Endothelial cell (in vitro differentiated cells): ENCODE data around the gene MYLK2. TPM values are rescaled to one million over a fixed set of nuclear protein-coding genes. Genes with fewer than 3 reads are reported as not detected.

Experiments used
- DNase-seq: peaks from one replicate; pipeline ENCODE4 v3.0.0; 2021; ENCODE audit warnings: low spot score
- H3K27ac Mint-ChIP-seq: one replicate; pipeline ENCODE4 v1.8.0; 2021; ENCODE audit warnings: mixed read lengths, inconsistent platforms; ENCODE audit not compliant: unreplicated experiment
- H3K27me3 Mint-ChIP-seq: one replicate; pipeline ENCODE4 v1.8.0; 2021; ENCODE audit warnings: mild to moderate bottlenecking, moderate library complexity, mixed read lengths, inconsistent platforms; ENCODE audit not compliant: unreplicated experiment
- H3K36me3 Mint-ChIP-seq: one replicate; pipeline ENCODE4 v1.8.0; 2021; ENCODE audit warnings: mild to moderate bottlenecking, low read depth, mixed read lengths, inconsistent platforms; ENCODE audit not compliant: unreplicated experiment
- H3K4me1 Mint-ChIP-seq: one replicate; pipeline ENCODE4 v1.8.0; 2021; ENCODE audit warnings: mild to moderate bottlenecking, mixed read lengths, inconsistent platforms; ENCODE audit not compliant: unreplicated experiment
- H3K4me3 Mint-ChIP-seq: one replicate; pipeline ENCODE4 v1.8.0; 2021; ENCODE audit warnings: mild to moderate bottlenecking, mixed read lengths, inconsistent platforms; ENCODE audit not compliant: unreplicated experiment
- H3K9me3 Mint-ChIP-seq: one replicate; pipeline ENCODE4 v1.8.0; 2021; ENCODE audit warnings: mixed read lengths, inconsistent platforms; ENCODE audit not compliant: unreplicated experiment
- CTCF ChIP-seq: fragments of 200-600 bp; sonication (generic); IDR thresholded peaks from one replicate; pipeline ENCODE4 v1.5.0; 2021; ENCODE audit warnings: antibody characterized with exemption; ENCODE audit not compliant: unreplicated experiment
- total RNA-seq: library from RNA; stranded (reverse); fragmentation: NEBNext Ultra II Directional; extraction: Animal tissue kit (Norgen Biotek cat#: 25700); gene quantifications from one replicate; pipeline ENCODE4 v1.2.1, GENCODE V29; 2021; ENCODE audit not compliant: unreplicated experiment

Gene MYLK2
- total RNA-seq, 1 donor from 2014 or later: 1.7 TPM

- peak within 1 kb of the TSS; percentile 65 for H3K27ac Mint-ChIP-seq
- no peak for TF ChIP-seq CTCF
- H3K27me3 Mint-ChIP-seq: peaks cover 21% of the 10 kb centered on the region
- peak; percentile 52 for DNase-seq
- peaks cover 7% of the 10 kb centered on the region for H3K4me1 Mint-ChIP-seq
- H3K4me3 Mint-ChIP-seq: peak within 1 kb of the TSS; percentile 96
- no peaks in the 10 kb centered on the region for H3K9me3 Mint-ChIP-seq
- H3K36me3 Mint-ChIP-seq: peaks cover 3% of the 10 kb centered on the region
Observed at GRCh38 chr20:31869942-31870725, 51.0 kb downstream of the MYLK2 start, which contains the start of the genes DUSP15 and TTLL9. TSS of gene DUSP15 (minus strand) at chr20:31870527. CDS start at chr20:31870337, 190 bp downstream. TSS of gene TTLL9 (plus strand) at chr20:31870634. CDS start at chr20:31871127, 493 bp downstream.

GRCh38 chr20:31870726-31871617 lies 51.8 kb downstream of the MYLK2 start:
- no peak overlapping the region for H3K27ac Mint-ChIP-seq
- peak overlapping the region; percentile 93 for H3K4me3 Mint-ChIP-seq
- no peak for DNase-seq
- peaks cover 20% of the 10 kb centered on the region for H3K27me3 Mint-ChIP-seq
- H3K36me3 Mint-ChIP-seq: peaks cover 3% of the 10 kb centered on the region
- no peak for TF ChIP-seq CTCF
- peaks cover 12% of the 10 kb centered on the region for H3K4me1 Mint-ChIP-seq
- no peaks in the 10 kb centered on the region for H3K9me3 Mint-ChIP-seq

DNA sequence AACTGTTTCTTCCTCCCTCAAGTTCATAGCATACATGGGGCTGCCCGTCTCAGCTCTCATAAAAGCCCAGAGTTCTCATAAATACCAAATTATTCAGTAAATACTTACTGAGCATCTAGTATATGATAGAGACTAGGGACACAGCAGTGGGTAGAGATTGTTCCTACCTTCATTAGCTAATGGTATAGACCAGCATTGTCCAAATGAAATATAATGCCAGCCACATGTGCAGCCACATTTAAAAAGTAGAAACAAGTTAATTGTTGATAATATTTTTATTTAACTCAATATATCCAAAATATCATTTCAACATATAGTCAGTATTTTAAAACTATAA lies 52.4 kb downstream of the MYLK2 start:
- DNase-seq: no peak
- Mint-ChIP-seq H3K27me3 (peaks cover 20% of the 10 kb centered on the region), H3K36me3 (peaks cover 3% of the 10 kb centered on the region), H3K9me3 (no peaks in the 10 kb centered on the region), H3K4me1 (peaks cover 12% of the 10 kb centered on the region), H3K4me3 (no peak overlapping the region), H3K27ac (no peak overlapping the region)
- TF ChIP-seq CTCF: no peak

DNA sequence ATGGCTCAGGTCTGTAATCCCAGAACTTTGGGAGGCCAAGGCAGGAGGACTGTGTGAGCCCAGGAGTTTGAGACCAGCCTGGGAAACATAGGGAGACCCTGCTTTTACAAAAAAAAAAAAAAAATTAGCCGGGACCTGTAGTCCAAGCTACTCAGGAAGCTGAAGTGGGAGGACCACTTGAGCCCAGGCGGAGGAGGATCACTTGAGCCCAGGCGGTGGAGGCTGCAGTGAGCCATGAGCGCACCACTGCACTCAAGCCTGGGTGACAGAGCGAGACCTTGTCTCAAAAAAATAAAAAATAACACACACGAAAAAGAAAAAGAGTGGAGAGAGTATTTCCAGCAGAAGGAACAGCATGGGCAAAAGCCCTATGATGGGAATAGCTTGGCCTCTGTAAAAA lies 53.2 kb downstream of the MYLK2 start:
- H3K36me3 Mint-ChIP-seq: peaks cover 3% of the 10 kb centered on the region
- peaks cover 20% of the 10 kb centered on the region for H3K27me3 Mint-ChIP-seq
- peaks cover 12% of the 10 kb centered on the region for H3K4me1 Mint-ChIP-seq
- H3K9me3 Mint-ChIP-seq: no peaks in the 10 kb centered on the region
- DNase-seq: no peak
- H3K27ac Mint-ChIP-seq: no peak overlapping the region
- TF ChIP-seq CTCF: no peak
- no peak overlapping the region for H3K4me3 Mint-ChIP-seq
